ENCODE results near the gene GLT8D2. TPM values are rescaled to one million over a fixed set of nuclear protein-coding genes. Genes with fewer than 3 reads are reported as not detected.
"Not testable (repeated sequence)": the region's sequence is repeated elsewhere in the genome, so short reads cannot be mapped to it uniquely, and the experiment has no call there.

Gene GLT8D2
- total and polyA plus RNA-seq, 2 of the 13 experiments (the other 11 are each of a cell fraction or from before 2014, with no cell fraction given) = not detected

- TF ChIP-seq, protein P1, sequence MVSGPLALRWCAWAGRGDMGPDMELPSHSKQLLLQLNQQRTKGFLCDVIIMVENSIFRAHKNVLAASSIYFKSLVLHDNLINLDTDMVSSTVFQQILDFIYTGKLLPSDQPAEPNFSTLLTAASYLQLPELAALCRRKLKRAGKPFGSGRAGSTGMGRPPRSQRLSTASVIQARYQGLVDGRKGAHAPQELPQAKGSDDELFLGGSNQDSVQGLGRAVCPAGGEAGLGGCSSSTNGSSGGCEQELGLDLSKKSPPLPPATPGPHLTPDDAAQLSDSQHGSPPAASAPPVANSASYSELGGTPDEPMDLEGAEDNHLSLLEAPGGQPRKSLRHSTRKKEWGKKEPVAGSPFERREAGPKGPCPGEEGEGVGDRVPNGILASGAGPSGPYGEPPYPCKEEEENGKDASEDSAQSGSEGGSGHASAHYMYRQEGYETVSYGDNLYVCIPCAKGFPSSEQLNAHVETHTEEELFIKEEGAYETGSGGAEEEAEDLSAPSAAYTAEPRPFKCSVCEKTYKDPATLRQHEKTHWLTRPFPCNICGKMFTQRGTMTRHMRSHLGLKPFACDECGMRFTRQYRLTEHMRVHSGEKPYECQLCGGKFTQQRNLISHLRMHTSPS (CRISPR knock-in tag; IDR thresholded peaks at IDR 0.05; ENCODE audit: low read depth) = no peak
- TF ChIP-seq SRSF4 (IDR thresholded peaks at IDR 0.05; ENCODE audit: low read depth, low read length, poor library complexity, severe bottlenecking) (no peak), ATF7-NPFF (CRISPR knock-in tag; IDR thresholded peaks at IDR 0.05; ENCODE audit: low read depth) (no peak), MTA1 (CRISPR knock-in tag; IDR thresholded peaks at IDR 0.05; ENCODE audit: borderline replicate concordance) (no peak), ZNF703 (CRISPR knock-in tag; IDR thresholded peaks at IDR 0.05; ENCODE audit: borderline replicate concordance) (no peak), ZFAT (CRISPR knock-in tag; conservative IDR thresholded peaks at IDR 0.05) (no peak)
- TF ChIP-seq, protein P2, sequence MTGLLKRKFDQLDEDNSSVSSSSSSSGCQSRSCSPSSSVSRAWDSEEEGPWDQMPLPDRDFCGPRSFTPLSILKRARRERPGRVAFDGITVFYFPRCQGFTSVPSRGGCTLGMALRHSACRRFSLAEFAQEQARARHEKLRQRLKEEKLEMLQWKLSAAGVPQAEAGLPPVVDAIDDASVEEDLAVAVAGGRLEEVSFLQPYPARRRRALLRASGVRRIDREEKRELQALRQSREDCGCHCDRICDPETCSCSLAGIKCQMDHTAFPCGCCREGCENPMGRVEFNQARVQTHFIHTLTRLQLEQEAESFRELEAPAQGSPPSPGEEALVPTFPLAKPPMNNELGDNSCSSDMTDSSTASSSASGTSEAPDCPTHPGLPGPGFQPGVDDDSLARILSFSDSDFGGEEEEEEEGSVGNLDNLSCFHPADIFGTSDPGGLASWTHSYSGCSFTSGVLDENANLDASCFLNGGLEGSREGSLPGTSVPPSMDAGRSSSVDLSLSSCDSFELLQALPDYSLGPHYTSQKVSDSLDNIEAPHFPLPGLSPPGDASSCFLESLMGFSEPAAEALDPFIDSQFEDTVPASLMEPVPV (CRISPR knock-in tag; IDR thresholded peaks at IDR 0.05) = no peak
Measured at GRCh38 chr12:104042580-104042979, 7.4 kb downstream of the GLT8D2 start (continued).

DNA sequence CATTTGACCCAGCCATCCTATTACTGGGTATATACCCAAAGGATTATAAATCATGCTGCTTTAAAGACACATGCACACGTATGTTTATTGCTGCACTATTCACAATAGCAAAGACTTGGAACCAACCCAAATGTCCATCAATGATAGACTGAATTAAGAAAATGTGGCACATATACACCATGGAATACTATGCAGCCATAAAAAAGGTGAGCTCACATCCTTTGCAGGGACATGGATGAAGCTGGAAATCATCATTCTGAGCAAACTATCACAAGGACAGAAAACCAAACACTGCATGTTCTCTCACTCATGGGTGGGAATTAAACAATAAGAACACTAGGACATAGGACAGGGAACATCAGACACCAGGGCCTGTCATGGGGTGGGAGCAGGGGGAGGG lies 10.2 kb downstream of the GLT8D2 start:
- CTCF ChIA-PET (ENCODE audit: low intra/inter-chr PET ratio, low total read pairs); H3K9me3 ChIP-seq (ENCODE audit: low read length); ATAC-seq; intact Hi-C loops (cut with micrococcal nuclease; ENCODE audit: unreplicated experiment); BruUV-seq (replicated peaks); POLR2A ChIA-PET; H3K27ac ChIP-seq (ENCODE audit: extremely low read length, insufficient read depth, low read length); H3K79me2 ChIP-seq (ENCODE audit: insufficient read depth, low read length); in situ Hi-C loops (cut with HindIII; ENCODE audit: extremely low pct_ligation_motif_present, low pct_unique_long_range_greater_than_20kb); H2AFZ ChIP-seq (ENCODE audit: low read length); DNase-seq (ENCODE audit: low spot score); H4K20me1 ChIP-seq (ENCODE audit: insufficient read depth, low read length); FAIRE-seq; H3K36me3 ChIP-seq (replicated peaks in 1 of 2; ENCODE audit: control insufficient read depth in 1 of 2, insufficient read depth in 2 of 2, low read length in 2 of 2); H3K9ac ChIP-seq (ENCODE audit: insufficient read depth, low read depth, low read length); H3K4me3 ChIP-seq (replicated peaks in 1 of 3; ENCODE audit: insufficient read depth in 1 of 3, low read depth in 2 of 3, low read length in 3 of 3); H3K4me2 ChIP-seq (ENCODE audit: low read depth, low read length); H3K4me1 ChIP-seq (ENCODE audit: insufficient read depth, low read length): not testable (repeated sequence)
- WGBS (ENCODE audit: low lambda C conversion rate) = 50% methylated on average over 1 of the region's 1 CpG
- peaks cover 4 to 23% of the 10 kb centered on the region in 2 experiments; a peak in 2 of 5 replicates for H3K27me3 ChIP-seq (ENCODE audit: control insufficient read depth in 1 of 2, insufficient read depth in 2 of 2, low read length in 2 of 2)

- BruUV-seq (replicated peaks) = not testable (repeated sequence)
Measured at GRCh38 chr12:104036143-104036542, 13.8 kb downstream of the GLT8D2 start.

More at GRCh38 chr12:104036143-104036542, 13.8 kb downstream of the GLT8D2 start:
- ATAC-seq; FAIRE-seq; H3K27me3 ChIP-seq (ENCODE audit: control insufficient read depth in 1 of 2, insufficient read depth in 2 of 2, low read length in 2 of 2); H3K9me3 ChIP-seq (ENCODE audit: low read length); H3K79me2 ChIP-seq (ENCODE audit: insufficient read depth, low read length); CTCF ChIA-PET (ENCODE audit: low intra/inter-chr PET ratio, low total read pairs); H3K9ac ChIP-seq (ENCODE audit: insufficient read depth, low read depth, low read length); H3K4me2 ChIP-seq (ENCODE audit: low read depth, low read length); H3K36me3 ChIP-seq (replicated peaks in 1 of 2; ENCODE audit: control insufficient read depth in 1 of 2, insufficient read depth in 2 of 2, low read length in 2 of 2); H2AFZ ChIP-seq (ENCODE audit: low read length); H4K20me1 ChIP-seq (ENCODE audit: insufficient read depth, low read length); H3K4me1 ChIP-seq (ENCODE audit: insufficient read depth, low read length); intact Hi-C loops (cut with micrococcal nuclease; ENCODE audit: unreplicated experiment); H3K27ac ChIP-seq (ENCODE audit: extremely low read length, insufficient read depth, low read length); H3K4me3 ChIP-seq (replicated peaks in 1 of 3; ENCODE audit: insufficient read depth in 1 of 3, low read depth in 2 of 3, low read length in 3 of 3); POLR2A ChIA-PET; DNase-seq (ENCODE audit: low spot score); in situ Hi-C loops (cut with HindIII; ENCODE audit: extremely low pct_ligation_motif_present, low pct_unique_long_range_greater_than_20kb): not testable (repeated sequence)
- 0% methylated on average over 2 of the region's 2 CpGs for WGBS (ENCODE audit: low lambda C conversion rate)
